Sigmoid colon (tissue), 7 donors: ENCODE data around the gene PFKFB1. TPM values are rescaled to one million over a fixed set of nuclear protein-coding genes. Genes with fewer than 3 reads are reported as not detected.

Experiments used
- DNase-seq: peaks from one replicate; pipeline ENCODE4 v3.0.0-alpha.2; 2019
- H3K27ac ChIP-seq, 4 donors: fragments of 200-600 bp; sonication (generic); one replicate each; pipeline ENCODE4 v1.5.1; 2016 to 2019; ENCODE audit warnings: mild to moderate bottlenecking in 1 of 4
- H3K27me3 ChIP-seq, 3 donors: fragments of 200-600 bp; sonication (generic); one replicate each; pipeline ENCODE4 v1.5.1; 2019; ENCODE audit warnings: mild to moderate bottlenecking in 1 of 3
- H3K36me3 ChIP-seq, 4 donors: fragments of 200-600 bp; sonication (generic); one replicate each; pipeline ENCODE4 v1.5.1; 2016 to 2019
- H3K4me1 ChIP-seq, 4 donors: fragments of 200-600 bp; sonication (generic); one replicate each; pipeline ENCODE4 v1.5.1; 2017 to 2019
- H3K4me3 ChIP-seq, 4 donors: fragments of 200-600 bp; sonication (generic); one replicate each; pipeline ENCODE4 v1.5.1; 2017 to 2019; ENCODE audit warnings: mild to moderate bottlenecking in 2 of 4, moderate library complexity in 1 of 4
- H3K9me3 ChIP-seq, 4 donors: fragments of 200-600 bp in 3 of 4; sonication (generic) in 3 of 4; one replicate each; pipeline versions ENCODE4 v1.5.1 to v1.6.1; 2013 to 2019
- EP300 ChIP-seq, 4 donors: sonication (generic); formaldehyde crosslinking; IDR thresholded peaks; one replicate each; pipeline ENCODE4 v1.6.1; 2017; ENCODE audit warnings: antibody characterized with exemption in 4 of 4
- POLR2A ChIP-seq, 2 donors: fragments of 450-650 bp; IDR thresholded peaks; one replicate each; pipeline ENCODE4 v1.6.1; 2016; ENCODE audit warnings: antibody characterized with exemption in 2 of 2, mild to moderate bottlenecking in 2 of 2, moderate library complexity in 2 of 2
- POLR2AphosphoS5 ChIP-seq, 4 donors: sonication (generic); formaldehyde crosslinking; IDR thresholded peaks; one replicate each; pipeline ENCODE4 v1.6.1; 2017; ENCODE audit warnings: antibody characterized with exemption in 4 of 4
- WGBS, 2 donors: extraction: QIAGEN DNeasy Blood & Tissue Kit; methylation state at CpG; one replicate each; pipeline ENCODE4 v1.1.7; 2013; 5-methylcytosine and 5-hydroxymethylcytosine counted together
- intact Hi-C: fragments of 100-400 bp; cut with DNase I; formaldehyde crosslinking; loops from one replicate; pipeline ENCODE4 v1.15.1; 2023
- polyA plus RNA-seq, 3 donors: library from polyadenylated mRNA; stranded (reverse); fragments of 200-250 nt; gene quantifications; one replicate each; pipeline ENCODE4 v1.2.3, GENCODE V29; 2013
- total RNA-seq, 4 donors: library from RNA; depleted of rRNA; stranded (reverse); fragments of >200 nt; gene quantifications; one replicate each; pipeline ENCODE4 v1.1.0, GENCODE V29; 2016
- TF ChIP-seq, protein P1 (sequence below), 4 experiments: fragments of 450-650 bp in 3 of 4; fragments of 200-600 bp in 1 of 4; IDR thresholded peaks; one replicate each; pipeline ENCODE4 v1.5.1; 2016 to 2019; ENCODE audit warnings: antibody characterized with exemption in 4 of 4, mild to moderate bottlenecking in 3 of 4, moderate library complexity in 2 of 4
- donor health status: healthy with polysubstance abuse.
- donor health status: Bipolar disorder and iron deficiency.
- donor health status: healthy.

The PFKFB1 gene
- total and polyA plus RNA-seq, 7 donors = 0.44 to 1.1 (median 0.52) TPM; not detected in 3

DNA sequence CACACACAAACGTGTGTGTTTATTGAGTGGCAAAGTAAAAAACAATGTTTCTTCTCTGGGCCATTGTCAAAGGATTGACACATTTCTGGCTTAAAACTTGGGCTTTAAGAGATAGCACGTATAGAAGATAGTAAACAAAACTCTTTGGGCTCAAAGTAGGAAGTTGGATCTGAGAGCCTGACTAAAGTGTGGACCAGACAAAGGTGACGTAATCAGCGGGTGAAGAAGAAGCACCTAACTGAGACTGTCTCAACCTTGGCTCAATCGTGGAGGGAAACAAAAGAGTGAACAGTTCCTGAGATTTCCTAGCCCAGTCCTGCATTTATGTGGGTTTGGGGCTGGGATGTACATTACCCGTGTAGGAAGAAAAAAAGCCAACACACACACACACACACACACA, 13.7 kb downstream of the PFKFB1 start:
- no peak for TF ChIP-seq POLR2AphosphoS5 (IDR thresholded peaks at IDR 0.05)
- no peak for TF ChIP-seq EP300 (IDR thresholded peaks at IDR 0.05)
- TF ChIP-seq, protein P1, sequence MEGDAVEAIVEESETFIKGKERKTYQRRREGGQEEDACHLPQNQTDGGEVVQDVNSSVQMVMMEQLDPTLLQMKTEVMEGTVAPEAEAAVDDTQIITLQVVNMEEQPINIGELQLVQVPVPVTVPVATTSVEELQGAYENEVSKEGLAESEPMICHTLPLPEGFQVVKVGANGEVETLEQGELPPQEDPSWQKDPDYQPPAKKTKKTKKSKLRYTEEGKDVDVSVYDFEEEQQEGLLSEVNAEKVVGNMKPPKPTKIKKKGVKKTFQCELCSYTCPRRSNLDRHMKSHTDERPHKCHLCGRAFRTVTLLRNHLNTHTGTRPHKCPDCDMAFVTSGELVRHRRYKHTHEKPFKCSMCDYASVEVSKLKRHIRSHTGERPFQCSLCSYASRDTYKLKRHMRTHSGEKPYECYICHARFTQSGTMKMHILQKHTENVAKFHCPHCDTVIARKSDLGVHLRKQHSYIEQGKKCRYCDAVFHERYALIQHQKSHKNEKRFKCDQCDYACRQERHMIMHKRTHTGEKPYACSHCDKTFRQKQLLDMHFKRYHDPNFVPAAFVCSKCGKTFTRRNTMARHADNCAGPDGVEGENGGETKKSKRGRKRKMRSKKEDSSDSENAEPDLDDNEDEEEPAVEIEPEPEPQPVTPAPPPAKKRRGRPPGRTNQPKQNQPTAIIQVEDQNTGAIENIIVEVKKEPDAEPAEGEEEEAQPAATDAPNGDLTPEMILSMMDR (IDR thresholded peaks at IDR 0.05) = no peak
- no peak for TF ChIP-seq POLR2A (IDR thresholded peaks at IDR 0.05)
- intact Hi-C loops = no loop called here
- H3K4me1 ChIP-seq = no peaks in the 10 kb centered on the region
- H3K4me3 ChIP-seq = no peak overlapping the region
- H3K27ac ChIP-seq = no peak overlapping the region
- no peaks in the 10 kb centered on the region for H3K27me3 ChIP-seq
- no peaks in the 10 kb centered on the region for H3K9me3 ChIP-seq
- H3K36me3 ChIP-seq = no peaks in the 10 kb centered on the region
- no peak for DNase-seq
- WGBS, 2 donors = 70 to 78% methylated on average over 6 of the region's 6 CpGs

DNA sequence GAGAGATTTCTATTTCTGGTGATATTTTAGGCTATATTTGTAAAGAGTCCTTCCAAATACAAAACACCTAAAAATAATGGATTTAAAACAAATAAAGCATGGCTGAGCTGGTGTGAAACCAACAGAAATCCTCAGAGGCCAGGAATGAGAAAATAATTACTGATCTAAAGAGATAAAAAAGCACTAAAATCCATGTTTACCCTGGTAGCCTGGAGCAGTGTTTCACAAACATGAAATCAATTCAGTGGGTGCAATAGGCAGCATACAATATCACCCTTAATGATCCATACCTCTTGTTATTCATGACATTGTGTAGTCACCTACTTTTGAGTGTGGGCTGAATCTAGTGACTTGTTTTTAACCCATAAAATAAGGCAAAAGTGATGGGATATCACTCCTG, 14.6 kb downstream of the PFKFB1 start:
- no peaks in the 10 kb centered on the region for H3K9me3 ChIP-seq
- intact Hi-C loops = no loop called here
- TF ChIP-seq POLR2AphosphoS5 (IDR thresholded peaks at IDR 0.05) (no peak), POLR2A (IDR thresholded peaks at IDR 0.05) (no peak)
- no peak for DNase-seq
- no peaks in the 10 kb centered on the region for H3K27me3 ChIP-seq
- no peak overlapping the region for H3K4me3 ChIP-seq
- H3K36me3 ChIP-seq = no peaks in the 10 kb centered on the region
- H3K4me1 ChIP-seq = no peaks in the 10 kb centered on the region
- no peak overlapping the region for H3K27ac ChIP-seq

DNA sequence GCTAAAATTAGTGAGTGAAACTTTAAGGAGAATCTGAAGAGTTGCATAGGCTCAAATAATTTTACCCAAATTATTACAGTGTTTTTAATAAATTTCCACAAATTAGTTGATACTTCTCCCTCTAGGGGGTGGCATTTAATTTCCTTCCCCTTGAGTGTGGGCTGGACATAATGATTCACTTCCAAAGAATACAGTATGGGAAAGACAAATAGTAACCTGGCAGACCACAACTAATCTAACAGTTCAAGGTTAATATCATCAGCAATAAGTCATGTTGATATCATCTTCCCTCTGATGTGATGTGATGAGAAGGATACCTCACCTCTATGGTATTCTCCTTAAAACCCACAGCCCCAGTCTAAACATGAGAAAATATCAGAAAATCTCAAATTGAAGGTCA, 15.5 kb downstream of the PFKFB1 start:
- DNase-seq = no peak
- no peaks in the 10 kb centered on the region for H3K36me3 ChIP-seq
- H3K4me1 ChIP-seq = no peaks in the 10 kb centered on the region
- intact Hi-C loops = no loop called here
- no peak overlapping the region for H3K27ac ChIP-seq
- TF ChIP-seq EP300 (IDR thresholded peaks at IDR 0.05) = no peak
- TF ChIP-seq POLR2A (IDR thresholded peaks at IDR 0.05) = no peak
- TF ChIP-seq, protein P1 (IDR thresholded peaks at IDR 0.05) = no peak
- no peak for TF ChIP-seq POLR2AphosphoS5 (IDR thresholded peaks at IDR 0.05)
- H3K4me3 ChIP-seq = no peak overlapping the region
- H3K9me3 ChIP-seq = no peaks in the 10 kb centered on the region
- H3K27me3 ChIP-seq = no peaks in the 10 kb centered on the region

DNA sequence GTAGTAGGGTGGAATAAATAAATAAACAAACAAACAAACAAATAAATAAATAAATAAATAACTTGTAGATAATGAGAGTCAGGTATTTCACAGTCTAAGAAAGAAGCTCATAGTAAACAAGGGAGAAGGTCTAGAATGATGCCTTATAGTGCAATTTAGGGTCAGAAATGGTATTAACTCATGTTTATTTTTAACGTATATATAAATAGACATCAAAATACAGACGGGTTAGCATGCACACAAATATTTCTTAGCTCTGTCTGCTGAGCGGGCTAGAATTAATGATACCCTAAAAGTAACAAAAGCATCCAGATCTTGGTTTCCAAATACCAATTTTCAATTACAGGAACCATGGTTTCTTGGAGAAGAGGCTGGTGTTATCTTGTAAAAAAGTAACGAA, 16.6 kb downstream of the PFKFB1 start:
- TF ChIP-seq POLR2A (IDR thresholded peaks at IDR 0.05) (no peak), POLR2AphosphoS5 (IDR thresholded peaks at IDR 0.05) (no peak), EP300 (IDR thresholded peaks at IDR 0.05) (no peak)
- TF ChIP-seq, protein P1 (IDR thresholded peaks at IDR 0.05) = no peak
- Histone ChIP-seq H3K27me3 (no peaks in the 10 kb centered on the region), H3K4me1 (no peaks in the 10 kb centered on the region), H3K27ac (no peak overlapping the region), H3K36me3 (no peaks in the 10 kb centered on the region), H3K9me3 (no peaks in the 10 kb centered on the region), H3K4me3 (no peak overlapping the region)
- WGBS, 2 donors = 79 to 89% methylated on average over 4 of the region's 4 CpGs
- intact Hi-C loops = no loop called here
- DNase-seq = no peak

DNA sequence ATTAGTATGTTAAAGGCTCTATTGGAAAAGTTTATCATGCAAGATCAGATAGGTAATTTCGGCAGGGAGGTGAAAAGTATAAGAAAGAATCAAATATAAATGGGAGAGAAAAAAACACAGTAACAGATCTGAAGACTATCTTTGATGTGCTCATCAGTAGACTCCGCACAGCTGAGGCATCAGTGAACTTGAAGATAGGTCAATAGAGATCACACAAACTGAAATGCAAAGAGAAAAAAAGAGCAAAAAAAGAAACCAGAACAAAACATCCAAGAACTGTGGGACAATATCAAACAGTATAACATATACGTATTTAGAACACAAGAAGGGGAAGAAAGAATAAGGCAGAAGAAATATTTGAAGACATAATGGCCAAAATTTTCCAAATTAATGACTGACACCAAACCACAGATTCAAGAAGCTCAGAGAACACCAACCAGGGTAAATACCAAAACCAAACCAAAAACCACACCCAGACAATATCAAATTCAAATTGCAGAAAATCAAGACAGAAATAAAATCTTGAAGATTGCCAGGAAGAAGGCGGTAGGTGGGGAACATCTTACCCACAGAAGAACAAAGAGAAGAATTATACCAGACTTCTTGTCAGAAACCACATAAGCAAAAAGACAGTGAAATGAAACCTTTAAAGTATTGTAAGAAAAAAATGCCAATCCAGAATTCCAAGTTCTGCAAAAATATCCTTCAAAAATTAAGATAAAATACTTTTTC, 29.1 kb downstream of the PFKFB1 start:
- no peak for DNase-seq
- Histone ChIP-seq H3K9me3 (no peaks in the 10 kb centered on the region), H3K36me3 (no peaks in the 10 kb centered on the region), H3K4me1 (no peaks in the 10 kb centered on the region), H3K27ac (no peak overlapping the region), H3K27me3 (no peaks in the 10 kb centered on the region), H3K4me3 (no peak overlapping the region)
- TF ChIP-seq POLR2A (IDR thresholded peaks at IDR 0.05) (no peak), POLR2AphosphoS5 (IDR thresholded peaks at IDR 0.05) (no peak), EP300 (IDR thresholded peaks at IDR 0.05) (no peak)
- TF ChIP-seq, protein P1 (IDR thresholded peaks at IDR 0.05) = no peak
- WGBS, 2 donors = 67 to 82% methylated on average over 4 of the region's 4 CpGs
- intact Hi-C loops = no loop called here
